GM12873 (cell line): Measurements from ENCODE around the gene SCARB1.

Source experiments
- TF ChIP-seq, protein P1 (sequence below): IDR thresholded peaks from 2 replicates; pipeline ENCODE4 v1.5.1; 2012; ENCODE audit warnings: low read depth, mild to moderate bottlenecking, moderate library complexity, low read length, control low read depth; ENCODE audit not compliant: insufficient read depth; ENCODE audit errors: missing control alignments

Gene SCARB1, protein sequence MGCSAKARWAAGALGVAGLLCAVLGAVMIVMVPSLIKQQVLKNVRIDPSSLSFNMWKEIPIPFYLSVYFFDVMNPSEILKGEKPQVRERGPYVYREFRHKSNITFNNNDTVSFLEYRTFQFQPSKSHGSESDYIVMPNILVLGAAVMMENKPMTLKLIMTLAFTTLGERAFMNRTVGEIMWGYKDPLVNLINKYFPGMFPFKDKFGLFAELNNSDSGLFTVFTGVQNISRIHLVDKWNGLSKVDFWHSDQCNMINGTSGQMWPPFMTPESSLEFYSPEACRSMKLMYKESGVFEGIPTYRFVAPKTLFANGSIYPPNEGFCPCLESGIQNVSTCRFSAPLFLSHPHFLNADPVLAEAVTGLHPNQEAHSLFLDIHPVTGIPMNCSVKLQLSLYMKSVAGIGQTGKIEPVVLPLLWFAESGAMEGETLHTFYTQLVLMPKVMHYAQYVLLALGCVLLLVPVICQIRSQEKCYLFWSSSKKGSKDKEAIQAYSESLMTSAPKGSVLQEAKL

DNA sequence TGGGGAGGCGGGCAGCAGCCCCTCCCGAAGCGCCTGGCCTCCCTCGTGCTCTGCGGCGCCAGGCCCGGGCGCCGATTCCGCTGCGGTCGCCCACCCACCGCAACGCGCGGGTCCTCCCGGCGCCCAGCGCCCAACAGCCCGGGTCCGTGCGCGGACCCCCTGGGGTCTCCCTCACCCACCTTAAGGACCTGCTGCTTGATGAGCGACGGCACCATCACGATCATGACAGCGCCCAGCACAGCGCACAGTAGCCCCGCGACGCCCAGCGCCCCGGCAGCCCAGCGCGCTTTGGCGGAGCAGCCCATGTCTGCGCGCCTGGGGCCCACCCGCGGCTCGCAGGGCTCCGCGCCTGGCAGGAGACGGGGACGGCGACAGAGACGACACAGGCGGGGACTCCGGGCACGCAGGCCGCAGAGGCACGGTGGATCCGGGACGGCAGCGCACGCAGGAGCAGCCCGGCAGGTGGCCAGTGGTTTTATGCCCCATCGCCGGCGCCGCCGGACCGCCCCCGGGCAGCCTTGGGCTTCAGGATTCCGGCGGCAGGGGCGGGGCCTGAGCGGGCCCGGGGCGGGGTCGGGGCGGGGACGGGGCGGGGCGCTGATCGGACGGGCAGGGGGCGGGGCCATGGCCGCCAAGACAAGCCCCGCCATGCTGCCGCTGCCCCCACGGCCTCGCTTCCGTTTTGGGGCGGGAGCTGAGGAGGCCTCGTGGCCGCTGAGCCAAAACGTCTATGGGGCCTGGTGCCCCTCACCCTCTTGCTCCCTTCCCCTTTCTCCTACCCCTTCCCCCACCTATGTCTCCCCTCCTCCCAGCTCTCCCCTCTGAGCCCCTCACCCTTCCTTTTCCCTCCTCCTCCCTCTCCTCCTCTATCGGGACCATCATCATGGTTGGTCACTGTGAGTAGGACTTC is at the start of gene SCARB1:
SCARB1 (minus strand) TSS at position 449 of the 910 bp plus-strand sequence; CDS start at position 305, 144 bp downstream.
- TF ChIP-seq, protein P1, sequence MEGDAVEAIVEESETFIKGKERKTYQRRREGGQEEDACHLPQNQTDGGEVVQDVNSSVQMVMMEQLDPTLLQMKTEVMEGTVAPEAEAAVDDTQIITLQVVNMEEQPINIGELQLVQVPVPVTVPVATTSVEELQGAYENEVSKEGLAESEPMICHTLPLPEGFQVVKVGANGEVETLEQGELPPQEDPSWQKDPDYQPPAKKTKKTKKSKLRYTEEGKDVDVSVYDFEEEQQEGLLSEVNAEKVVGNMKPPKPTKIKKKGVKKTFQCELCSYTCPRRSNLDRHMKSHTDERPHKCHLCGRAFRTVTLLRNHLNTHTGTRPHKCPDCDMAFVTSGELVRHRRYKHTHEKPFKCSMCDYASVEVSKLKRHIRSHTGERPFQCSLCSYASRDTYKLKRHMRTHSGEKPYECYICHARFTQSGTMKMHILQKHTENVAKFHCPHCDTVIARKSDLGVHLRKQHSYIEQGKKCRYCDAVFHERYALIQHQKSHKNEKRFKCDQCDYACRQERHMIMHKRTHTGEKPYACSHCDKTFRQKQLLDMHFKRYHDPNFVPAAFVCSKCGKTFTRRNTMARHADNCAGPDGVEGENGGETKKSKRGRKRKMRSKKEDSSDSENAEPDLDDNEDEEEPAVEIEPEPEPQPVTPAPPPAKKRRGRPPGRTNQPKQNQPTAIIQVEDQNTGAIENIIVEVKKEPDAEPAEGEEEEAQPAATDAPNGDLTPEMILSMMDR = no peak

DNA sequence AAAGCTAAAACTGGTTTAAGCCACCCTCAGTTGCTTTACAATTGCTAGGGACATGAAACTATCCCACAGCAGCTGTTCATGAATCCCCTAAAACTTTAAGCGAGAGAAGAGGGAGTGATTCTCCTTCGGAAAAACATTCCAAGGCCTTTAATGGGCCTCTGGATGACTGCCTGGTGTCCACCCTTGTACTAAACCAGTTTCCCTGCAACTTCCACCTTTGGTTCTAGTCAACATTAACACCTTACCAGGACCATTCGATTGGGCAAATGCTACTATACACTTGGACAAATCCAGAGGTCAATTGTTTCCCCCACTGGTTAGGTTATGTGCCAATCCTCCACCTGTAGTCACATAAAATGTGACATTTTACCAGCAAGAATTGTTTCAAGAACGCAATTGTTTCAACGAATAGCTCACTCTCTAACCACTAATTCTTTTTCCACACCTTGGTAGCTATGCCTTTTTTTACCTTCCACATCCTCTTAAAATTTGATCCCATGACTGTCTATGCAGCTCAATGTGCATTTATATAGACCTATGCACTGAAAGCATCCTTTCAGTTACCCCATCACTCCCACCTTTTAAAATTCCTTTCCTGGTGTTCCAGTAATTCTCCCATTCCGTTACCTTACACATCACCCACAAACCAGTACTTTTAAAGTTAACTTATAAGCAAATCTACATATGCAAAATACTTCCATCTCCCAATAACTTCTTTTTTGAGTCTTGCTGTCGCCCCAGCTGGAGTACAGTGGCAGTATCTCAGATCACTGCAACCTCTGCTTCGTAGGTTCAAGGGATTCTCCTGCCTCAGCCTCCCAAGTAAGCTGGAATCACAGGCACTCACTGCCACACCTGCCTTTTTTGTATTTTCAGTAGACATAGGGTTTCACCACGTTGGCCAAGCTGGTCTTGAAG is 47.2 kb upstream of the SCARB1 start:
- TF ChIP-seq, protein P1 = no peak

DNA sequence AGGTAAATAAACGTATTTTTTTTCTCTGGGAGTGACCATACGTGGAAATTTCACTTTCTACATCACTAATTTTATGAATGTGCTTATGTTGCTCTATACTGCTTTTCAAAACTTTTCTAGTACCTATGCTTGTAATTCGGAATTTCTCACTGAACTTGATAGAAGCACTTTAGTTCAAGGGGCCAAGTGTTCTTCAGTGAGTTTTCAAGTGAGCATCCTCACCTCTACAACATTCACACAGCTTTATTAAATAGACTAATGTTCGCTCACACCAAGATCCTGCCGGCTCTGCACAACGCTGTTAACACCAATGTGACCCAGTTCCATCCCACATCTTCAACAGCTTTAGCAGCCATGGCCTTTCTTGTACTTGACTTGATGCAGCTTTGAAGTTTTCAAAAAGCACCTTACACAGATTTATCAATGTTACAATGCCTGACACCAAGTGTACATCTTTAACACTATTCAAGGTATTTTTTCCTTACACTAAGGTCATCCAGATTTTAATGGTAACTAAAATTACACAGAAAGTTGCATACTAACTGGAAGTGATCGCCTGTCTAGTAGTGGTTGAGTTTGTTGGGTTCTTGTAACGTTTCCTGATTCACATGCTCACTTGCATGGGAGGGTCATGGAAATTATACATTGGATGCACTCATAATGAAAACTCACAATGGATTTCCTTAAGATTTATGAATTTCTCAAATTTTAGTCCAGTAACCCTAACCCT is 46.3 kb upstream of the SCARB1 start:
- TF ChIP-seq, protein P1 = no peak

DNA sequence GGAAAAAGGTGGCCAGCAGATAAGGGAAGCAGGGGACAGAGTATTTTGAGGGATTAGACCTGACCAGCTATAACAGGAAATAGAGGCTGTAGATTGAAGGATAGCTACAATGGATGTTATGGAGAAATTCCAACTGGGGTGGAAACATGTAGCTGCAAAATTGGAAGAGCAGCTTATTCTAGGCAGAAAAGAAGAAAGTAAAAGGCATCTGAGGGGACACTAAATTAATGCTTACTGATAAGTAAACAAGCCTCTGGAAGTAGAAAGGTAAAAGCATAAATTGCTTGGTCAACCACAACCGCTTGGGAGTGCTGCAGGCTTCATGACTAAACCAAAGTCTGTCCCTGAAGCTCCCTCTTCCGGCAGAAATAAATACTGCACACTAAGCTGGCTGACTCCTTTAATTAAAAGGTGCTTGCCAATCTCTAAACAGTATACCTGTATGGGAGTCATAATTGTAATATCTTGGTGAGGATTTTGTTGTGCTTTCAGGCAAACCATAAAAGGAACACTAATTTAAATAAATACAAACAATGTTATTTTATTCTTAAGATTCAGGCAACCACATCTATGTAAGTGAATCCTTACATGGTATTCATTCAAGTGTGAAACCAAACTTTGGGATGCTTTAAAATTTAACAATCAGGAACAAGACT is 43.1 kb upstream of the SCARB1 start:
- TF ChIP-seq, protein P1 = peak; percentile 98

DNA sequence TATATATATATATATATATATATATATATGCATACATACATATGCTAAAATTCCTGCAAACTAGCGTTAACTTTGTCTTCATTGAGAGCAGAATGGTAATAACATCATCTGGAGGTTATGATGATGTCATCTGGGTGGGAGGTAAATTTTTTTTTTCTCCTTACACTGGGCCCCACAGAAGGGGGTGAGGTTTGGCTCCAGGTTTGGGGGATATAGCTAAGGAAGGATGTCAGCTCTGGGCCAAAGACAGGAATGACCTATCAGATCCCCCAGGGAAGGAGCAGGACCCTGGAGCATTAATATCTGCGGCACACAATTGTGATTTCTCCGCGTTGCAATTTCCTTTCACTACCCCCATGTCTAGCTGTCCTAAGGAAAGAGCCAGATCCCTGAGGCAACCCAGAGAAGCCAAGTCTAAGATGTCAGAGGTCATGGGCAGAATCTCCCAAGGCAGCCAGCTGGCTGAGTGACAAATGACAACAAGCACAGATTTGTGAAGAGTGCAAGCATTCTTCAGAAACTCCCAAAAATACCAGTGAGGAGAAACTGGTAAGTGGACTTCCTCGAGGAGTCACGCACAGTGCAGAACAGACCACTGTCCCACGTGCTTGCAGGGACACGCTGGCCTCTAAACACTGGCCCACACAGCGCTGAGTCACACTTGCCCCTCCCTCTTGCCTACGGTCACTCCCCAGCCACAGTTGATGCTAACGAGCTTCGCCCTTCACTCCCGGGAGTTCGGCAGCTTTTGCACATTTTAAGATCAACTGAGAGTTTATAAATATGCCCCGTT is 40.8 kb upstream of the SCARB1 start:
- TF ChIP-seq, protein P1 = no peak
